ENCODE measurements around the gene AIF1L. TPM values are rescaled to one million over a fixed set of nuclear protein-coding genes. Genes with fewer than 3 reads are reported as not detected.
A peak's percentile ranks its signal among the peaks of the same experiment; 100 is the strongest.

The AIF1L gene
- polyA plus RNA-seq, 3 donors, result not detected

GRCh38 chr9:131169563-131170240 lies 73.4 kb downstream of the AIF1L start:
- no peak overlapping the region for H2AFZ ChIP-seq (ENCODE audit: insufficient read depth, low read depth, low read length, poor library complexity, severe bottlenecking)
- H3K4me1 ChIP-seq (ENCODE audit: control insufficient read depth in 1 of 2, insufficient read depth in 2 of 2, low read length in 2 of 2), result no peaks in the 10 kb centered on the region
- peaks cover 33 to 86% of the 10 kb centered on the region in 2 donors for H3K36me3 ChIP-seq (replicated peaks in 1 of 2; ENCODE audit: control insufficient read depth in 1 of 2, insufficient read depth in 2 of 2, low read length in 2 of 2)
- H3K4me3 ChIP-seq (replicated peaks in 1 of 3; ENCODE audit: low read depth in 2 of 3, low read length in 3 of 3), result no peak overlapping the region
- Mint-ChIP-seq H3K27me3 (ENCODE audit: low read depth in 3 of 3) (no peaks in the 10 kb centered on the region), H3K4me3 (no peak overlapping the region), H3K4me1 (no peaks in the 10 kb centered on the region), H3K27ac (peak overlapping the region in 2 of 7 donors; percentile 2 to 21), H3K9me3 (no peaks in the 10 kb centered on the region), H3K36me3 (peaks cover 63 to 84% of the 10 kb centered on the region in 2 donors)
- 93% methylated on average over 3 of the region's 7 CpGs for WGBS (ENCODE audit: insufficient coverage)
- TF ChIP-seq, protein P1, sequence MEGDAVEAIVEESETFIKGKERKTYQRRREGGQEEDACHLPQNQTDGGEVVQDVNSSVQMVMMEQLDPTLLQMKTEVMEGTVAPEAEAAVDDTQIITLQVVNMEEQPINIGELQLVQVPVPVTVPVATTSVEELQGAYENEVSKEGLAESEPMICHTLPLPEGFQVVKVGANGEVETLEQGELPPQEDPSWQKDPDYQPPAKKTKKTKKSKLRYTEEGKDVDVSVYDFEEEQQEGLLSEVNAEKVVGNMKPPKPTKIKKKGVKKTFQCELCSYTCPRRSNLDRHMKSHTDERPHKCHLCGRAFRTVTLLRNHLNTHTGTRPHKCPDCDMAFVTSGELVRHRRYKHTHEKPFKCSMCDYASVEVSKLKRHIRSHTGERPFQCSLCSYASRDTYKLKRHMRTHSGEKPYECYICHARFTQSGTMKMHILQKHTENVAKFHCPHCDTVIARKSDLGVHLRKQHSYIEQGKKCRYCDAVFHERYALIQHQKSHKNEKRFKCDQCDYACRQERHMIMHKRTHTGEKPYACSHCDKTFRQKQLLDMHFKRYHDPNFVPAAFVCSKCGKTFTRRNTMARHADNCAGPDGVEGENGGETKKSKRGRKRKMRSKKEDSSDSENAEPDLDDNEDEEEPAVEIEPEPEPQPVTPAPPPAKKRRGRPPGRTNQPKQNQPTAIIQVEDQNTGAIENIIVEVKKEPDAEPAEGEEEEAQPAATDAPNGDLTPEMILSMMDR (IDR thresholded peaks at IDR 0.05), result no peak
- no peaks in the 10 kb centered on the region for H3K27me3 ChIP-seq (ENCODE audit: control insufficient read depth in 2 of 2, insufficient read depth in 2 of 2, low read length in 2 of 2)
- H4K20me1 ChIP-seq (ENCODE audit: insufficient read depth, low read length), result peaks cover 10% of the 10 kb centered on the region
- no peak overlapping the region for H3K9ac ChIP-seq (ENCODE audit: insufficient read depth, low read length, poor library complexity, severe bottlenecking)
- no peaks in the 10 kb centered on the region for H3K9me3 ChIP-seq (replicated peaks in 1 of 2; ENCODE audit: control insufficient read depth in 1 of 2, insufficient read depth in 1 of 2, low read length in 2 of 2)
- no peaks in the 10 kb centered on the region for H3K79me2 ChIP-seq (ENCODE audit: insufficient read depth, low read length)
- DNase-seq, result no peak
- intact Hi-C loops (cut with micrococcal nuclease), result no loop called here
- H3K27ac ChIP-seq (ENCODE audit: low read depth in 1 of 2, low read length in 2 of 2), result no peak overlapping the region
- H3K4me2 ChIP-seq (replicated peaks; ENCODE audit: extremely low read depth, low read length, poor library complexity, severe bottlenecking), result no peak overlapping the region

Small RNA genes lying within 50 kb of the gene (small RNA-seq; reads per million reads assigned to genes)
- gene RNU6-881P (ENCODE audit: insufficient read length, low read depth), result not detected

Other genes with a start within 250 kb of the AIF1L start
- under 1 TPM; 0.18 to 0.60 (median 0.21) TPM for gene QRFP, start 199.7 kb upstream of the AIF1L start, polyA plus RNA-seq
- gene FIBCD1, start 157.3 kb upstream of the AIF1L start, polyA plus RNA-seq, result not detected
- gene LAMC3, start 87.4 kb upstream of the AIF1L start, polyA plus RNA-seq, result under 1 TPM in 1 of 3 donors, not detected in 2; 0.19 TPM
- gene NUP214, start 29.1 kb downstream of the AIF1L start, polyA plus RNA-seq, result 100 to 1,000 TPM in 2 of 3 donors, 10 to 100 TPM in 1; 94.9 to 329 (median 214) TPM
- 10 to 100 TPM in 1 of 3 donors, 1 to 10 TPM in 2; 6.4 to 40.6 (median 7.2) TPM for gene FAM78A, start 180.0 kb downstream of the AIF1L start, polyA plus RNA-seq
- gene PLPP7, start 193.2 kb downstream of the AIF1L start, polyA plus RNA-seq, result 1 to 10 TPM; 1.1 to 3.1 (median 1.5) TPM